Activated naive CD8-positive, alpha-beta T cell treated with anti-CD3 and anti-CD28 coated beads, Interleukin-2, amount 10 ng/mL, durations not matched to agents 7 days and 5 days (primary cell): ENCODE data around the gene PHOSPHO1. TPM values are rescaled to one million over a fixed set of nuclear protein-coding genes. Genes with fewer than 3 reads are reported as not detected.

Source experiments
- ATAC-seq: fragments of 150-1000 bp; cut with Tn5 transposase; one replicate; pipeline ENCODE4 v1.10.0; 2021; ENCODE audit warnings: low read depth, moderate library complexity
- POLR2A ChIA-PET: fragments of 350-600 bp; sonication (Branson Sonifier 250); formaldehyde crosslinking; loops from one replicate; lab custom pipeline; 2021; ENCODE audit warnings: antibody characterized with exemption; lab: Charles Lee
- DNase-seq: peaks from one replicate; pipeline ENCODE4 v3.0.0; 2021
- H3K27ac Mint-ChIP-seq: one replicate; pipeline ENCODE4 v1.8.0; 2022; ENCODE audit warnings: mild to moderate bottlenecking, mixed read lengths
- H3K27me3 Mint-ChIP-seq: one replicate; pipeline ENCODE4 v1.8.0; 2022; ENCODE audit warnings: mild to moderate bottlenecking, moderate library complexity, mixed read lengths
- H3K36me3 Mint-ChIP-seq: one replicate; pipeline ENCODE4 v1.8.0; 2021; ENCODE audit warnings: mild to moderate bottlenecking, mixed read lengths
- H3K4me1 Mint-ChIP-seq: one replicate; pipeline ENCODE4 v1.8.0; 2021; ENCODE audit warnings: mixed read lengths
- H3K4me3 Mint-ChIP-seq: one replicate; pipeline ENCODE4 v1.8.0; 2022; ENCODE audit warnings: mild to moderate bottlenecking, moderate library complexity, mixed read lengths
- H3K9me3 Mint-ChIP-seq: one replicate; pipeline ENCODE4 v1.8.0; 2021; ENCODE audit warnings: mixed read lengths
- total RNA-seq, 2 experiments: library from RNA; stranded (reverse); gene quantifications; one replicate each; pipeline ENCODE4 v1.2.3, GENCODE V29; 2021

PHOSPHO1 gene
- total RNA-seq, 2 experiments from 2014 or later = not detected

GRCh38 chr17:49210158-49211029, 20.2 kb downstream of the PHOSPHO1 start, which contains the start of the genes ABI3 and GNGT2:
TSS of gene ABI3 (plus strand) at chr17:49210707. CDS start at chr17:49210725, 18 bp downstream.
TSS of gene GNGT2 (minus strand) at chr17:49210574. CDS start at chr17:49207422, 3,152 bp downstream.
- peak; percentile 70 for DNase-seq
- Mint-ChIP-seq H3K27me3 (no peaks in the 10 kb centered on the region), H3K4me1 (peaks cover 47% of the 10 kb centered on the region), H3K4me3 (peak within 1 kb of the TSS; percentile 99), H3K27ac (peak within 1 kb of the TSS; percentile 88), H3K36me3 (peaks cover 50% of the 10 kb centered on the region), H3K9me3 (no peaks in the 10 kb centered on the region)
- ATAC-seq = peak; percentile 87
- POLR2A ChIA-PET = interaction anchor here (0.6 to 9.5 kb wide), 8 partner anchors 8 to 315 kb away, joined by 3 to 120 read pairs (median 21); no protein-coding TSS in a partner anchor

GRCh38 chr17:49209061-49209571, 21.5 kb downstream of the PHOSPHO1 start:
- Mint-ChIP-seq H3K4me1 (peaks cover 42% of the 10 kb centered on the region), H3K9me3 (no peaks in the 10 kb centered on the region), H3K4me3 (peak overlapping the region; percentile 99), H3K27ac (peak overlapping the region; percentile 88), H3K36me3 (peaks cover 54% of the 10 kb centered on the region), H3K27me3 (no peaks in the 10 kb centered on the region)
- DNase-seq (peak; percentile 47), ATAC-seq (peak; percentile 35)
- POLR2A ChIA-PET = interaction anchor here (1.0 to 9.5 kb wide), 7 partner anchors 10 to 145 kb away, joined by 3 to 120 read pairs (median 27); no protein-coding TSS in a partner anchor

DNA sequence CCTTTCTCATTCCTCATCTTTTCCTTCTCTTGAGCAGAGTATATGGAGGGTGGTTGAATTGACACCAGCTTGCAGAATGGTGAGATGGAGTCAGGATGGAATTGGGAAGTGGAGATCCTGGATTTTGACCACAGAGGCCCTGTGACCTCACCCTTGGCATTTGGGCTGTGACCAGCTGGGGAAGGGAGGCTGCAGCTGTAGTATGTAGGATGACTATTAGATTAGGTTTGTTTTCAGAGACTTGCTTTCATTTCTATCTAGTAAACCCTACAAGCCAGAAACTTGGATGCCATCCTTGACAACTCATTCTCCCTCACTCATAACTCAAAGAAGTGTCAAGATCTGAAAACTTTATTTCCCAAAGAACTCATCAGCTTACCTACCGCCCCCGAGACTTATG, 26.1 kb downstream of the PHOSPHO1 start:
- H3K9me3 Mint-ChIP-seq = no peaks in the 10 kb centered on the region
- no peak overlapping the region for H3K27ac Mint-ChIP-seq
- POLR2A ChIA-PET = interaction anchor here (1.0 to 1.8 kb wide), 4 partner anchors 10 to 20 kb away, joined by 4 to 7 read pairs (median 4); no protein-coding TSS in a partner anchor
- H3K4me1 Mint-ChIP-seq = peaks cover 30% of the 10 kb centered on the region
- H3K36me3 Mint-ChIP-seq = peaks cover 49% of the 10 kb centered on the region
- no peak for ATAC-seq
- no peak for DNase-seq
- H3K4me3 Mint-ChIP-seq = no peak overlapping the region
- H3K27me3 Mint-ChIP-seq = no peaks in the 10 kb centered on the region

- peaks cover 23% of the 10 kb centered on the region for H3K4me1 Mint-ChIP-seq
- ATAC-seq (no peak), DNase-seq (no peak)
- H3K27ac Mint-ChIP-seq = no peak overlapping the region
- no peaks in the 10 kb centered on the region for H3K27me3 Mint-ChIP-seq
- H3K9me3 Mint-ChIP-seq = no peaks in the 10 kb centered on the region
- H3K4me3 Mint-ChIP-seq = no peak overlapping the region
- POLR2A ChIA-PET = interaction anchor here (1.2 to 1.8 kb wide), 3 partner anchors 11 to 21 kb away, joined by 4 to 7 read pairs (median 5); no protein-coding TSS in a partner anchor
- H3K36me3 Mint-ChIP-seq = peaks cover 49% of the 10 kb centered on the region
These were observed 26.8 kb downstream of the PHOSPHO1 start for GRCh38 chr17:49203796-49204195.

GRCh38 chr17:49201481-49201927, 29.1 kb downstream of the PHOSPHO1 start:
- no peak for DNase-seq
- POLR2A ChIA-PET = interaction anchor here (1.3 kb wide), 1 partner anchor 17 kb away, joined by 4 read pairs; no protein-coding TSS in a partner anchor
- no peak overlapping the region for H3K27ac Mint-ChIP-seq
- H3K27me3 Mint-ChIP-seq = no peaks in the 10 kb centered on the region
- H3K36me3 Mint-ChIP-seq = peaks cover 39% of the 10 kb centered on the region
- ATAC-seq = no peak
- H3K4me1 Mint-ChIP-seq = peaks cover 16% of the 10 kb centered on the region
- no peaks in the 10 kb centered on the region for H3K9me3 Mint-ChIP-seq
- H3K4me3 Mint-ChIP-seq = no peak overlapping the region

DNA sequence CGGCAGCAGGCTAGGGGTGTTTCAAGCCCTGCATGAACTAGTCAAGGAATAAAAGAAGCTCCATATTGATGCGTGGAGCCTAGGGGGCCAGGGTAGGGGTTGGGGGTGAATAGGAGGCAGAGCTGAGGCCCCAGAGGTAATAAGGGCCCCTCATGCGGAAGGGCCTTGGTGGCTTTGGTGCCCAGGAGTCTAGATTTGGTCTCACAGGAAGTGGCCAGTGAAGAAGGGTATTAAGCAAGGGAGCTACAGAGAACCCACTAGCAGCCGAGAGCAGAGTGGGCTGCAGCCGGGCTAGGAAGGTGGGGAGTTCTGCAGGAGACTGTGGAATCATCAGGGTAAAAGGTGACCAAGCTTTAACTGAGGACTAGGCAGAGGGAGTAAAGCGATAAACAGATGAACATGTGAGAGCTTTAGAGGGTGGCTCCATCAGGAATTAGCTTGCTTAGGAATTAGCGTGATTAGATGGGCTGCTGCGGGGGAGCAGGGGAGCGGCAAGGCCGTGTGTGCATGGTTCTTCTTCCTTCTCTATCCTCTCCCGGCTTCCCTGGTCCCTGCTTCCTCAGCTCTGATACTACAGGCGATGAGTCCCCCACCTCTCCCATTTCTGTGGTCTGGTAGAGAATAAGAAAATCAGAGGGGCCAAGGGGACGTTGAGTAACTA, 30.0 kb downstream of the PHOSPHO1 start:
- Mint-ChIP-seq H3K36me3 (peaks cover 30% of the 10 kb centered on the region), H3K27ac (no peak overlapping the region), H3K4me1 (peaks cover 20% of the 10 kb centered on the region), H3K4me3 (no peak overlapping the region), H3K27me3 (no peaks in the 10 kb centered on the region), H3K9me3 (no peaks in the 10 kb centered on the region)
- ATAC-seq = no peak
- POLR2A ChIA-PET = interaction anchor here (0.9 to 4.1 kb wide), 5 partner anchors 9 to 27 kb away, joined by 3 to 27 read pairs (median 5); partner anchors contain the start of genes ABI3 and GNGT2
- no peak for DNase-seq

- H3K27ac Mint-ChIP-seq = no peak overlapping the region
- ATAC-seq (no peak), DNase-seq (no peak)
- H3K9me3 Mint-ChIP-seq = no peaks in the 10 kb centered on the region
- peaks cover 14% of the 10 kb centered on the region for H3K36me3 Mint-ChIP-seq
- H3K27me3 Mint-ChIP-seq = no peaks in the 10 kb centered on the region
- POLR2A ChIA-PET = interaction anchor here (0.6 to 4.1 kb wide), 5 partner anchors 11 to 741 kb away, joined by 3 to 27 read pairs (median 4); partner anchors contain the start of genes ABI3 and GNGT2
- no peak overlapping the region for H3K4me3 Mint-ChIP-seq
- H3K4me1 Mint-ChIP-seq = peaks cover 26% of the 10 kb centered on the region
These were observed 32.4 kb downstream of the PHOSPHO1 start for GRCh38 chr17:49198211-49198610.

- Mint-ChIP-seq H3K27me3 (no peaks in the 10 kb centered on the region), H3K4me1 (peaks cover 29% of the 10 kb centered on the region), H3K27ac (no peak overlapping the region), H3K4me3 (no peak overlapping the region), H3K36me3 (peaks cover 8% of the 10 kb centered on the region), H3K9me3 (no peaks in the 10 kb centered on the region)
- POLR2A ChIA-PET = interaction anchor here (0.6 to 4.1 kb wide), 5 partner anchors 12 to 740 kb away, joined by 3 to 27 read pairs (median 4); partner anchors contain the start of genes ABI3 and GNGT2
- ATAC-seq (no peak), DNase-seq (peak; percentile 9)
These were observed 33.1 kb downstream of the PHOSPHO1 start for GRCh38 chr17:49197346-49197998.

GRCh38 chr17:49196520-49196919, 34.1 kb downstream of the PHOSPHO1 start:
- POLR2A ChIA-PET = interaction anchor here (1.1 kb wide), 1 partner anchor 10 kb away, joined by 3 read pairs; no protein-coding TSS in a partner anchor
- no peaks in the 10 kb centered on the region for H3K27me3 Mint-ChIP-seq
- ATAC-seq = no peak

DNA sequence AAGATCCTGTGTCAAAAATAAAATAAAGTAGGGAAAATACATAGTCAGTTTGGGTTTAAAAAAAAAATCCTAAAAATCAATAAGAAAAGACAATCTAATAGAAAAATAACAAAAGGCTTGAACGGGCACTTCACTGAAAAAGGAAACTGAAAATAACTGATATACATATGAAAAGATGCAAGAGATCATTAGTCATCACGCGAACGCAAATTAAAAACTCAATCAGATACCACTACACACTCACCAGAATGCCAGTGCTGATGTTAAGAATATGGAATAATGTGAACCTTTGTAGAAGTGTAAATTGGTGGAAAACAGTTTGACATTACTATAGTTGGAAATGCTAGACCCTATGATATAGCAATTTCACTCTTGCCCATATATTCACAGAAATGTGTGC, 34.8 kb downstream of the PHOSPHO1 start:
- H3K27ac Mint-ChIP-seq = no peak overlapping the region
- no peak for ATAC-seq
- no peaks in the 10 kb centered on the region for H3K27me3 Mint-ChIP-seq
- DNase-seq = no peak
- H3K4me1 Mint-ChIP-seq = peaks cover 35% of the 10 kb centered on the region
- H3K36me3 Mint-ChIP-seq = no peaks in the 10 kb centered on the region
- no peaks in the 10 kb centered on the region for H3K9me3 Mint-ChIP-seq
- POLR2A ChIA-PET = interaction anchor here (1.1 to 6.1 kb wide), 3 partner anchors 11 to 21 kb away, joined by 3 to 120 read pairs (median 86); partner anchors contain the start of genes ABI3 and GNGT2
- peak overlapping the region; percentile 3 for H3K4me3 Mint-ChIP-seq

More at GRCh38 chr17:49196520-49196919, 34.1 kb downstream of the PHOSPHO1 start:
- no peaks in the 10 kb centered on the region for H3K9me3 Mint-ChIP-seq
- no peak overlapping the region for H3K27ac Mint-ChIP-seq
- H3K4me1 Mint-ChIP-seq = peaks cover 32% of the 10 kb centered on the region
- DNase-seq = no peak
- no peak overlapping the region for H3K4me3 Mint-ChIP-seq
- H3K36me3 Mint-ChIP-seq = no peaks in the 10 kb centered on the region

- peak overlapping the region; percentile 18 for H3K27ac Mint-ChIP-seq
- peak overlapping the region; percentile 91 for H3K4me3 Mint-ChIP-seq
- ATAC-seq = no peak
- no peaks in the 10 kb centered on the region for H3K36me3 Mint-ChIP-seq
- DNase-seq = no peak
- POLR2A ChIA-PET = interaction anchor here (3.8 to 6.1 kb wide), 3 partner anchors 17 to 28 kb away, joined by 28 to 120 read pairs (median 86); partner anchors contain the start of genes ABI3 and GNGT2
- H3K4me1 Mint-ChIP-seq = peaks cover 34% of the 10 kb centered on the region
- H3K27me3 Mint-ChIP-seq = peaks cover 1% of the 10 kb centered on the region
- no peaks in the 10 kb centered on the region for H3K9me3 Mint-ChIP-seq
These were observed 36.3 kb downstream of the PHOSPHO1 start for GRCh38 chr17:49194297-49194607.
